Type B pancreatic cell (in vitro differentiated cells): ENCODE measurements around the gene SCFD2. TPM values are rescaled to one million over a fixed set of nuclear protein-coding genes. Genes with fewer than 3 reads are reported as not detected.

ENCODE experiments used
- DNase-seq: peaks from one replicate; pipeline ENCODE4 v3.0.0; 2021; ENCODE audit warnings: mixed read lengths; ENCODE audit not compliant: unreplicated experiment; ENCODE audit errors: extremely low spot score
- H3K27ac Mint-ChIP-seq: 2 replicates; pipeline ENCODE4 v1.8.0; 2021; ENCODE audit warnings: mild to moderate bottlenecking, mixed read lengths
- H3K27me3 Mint-ChIP-seq: 2 replicates; pipeline ENCODE4 v1.8.0; 2021; ENCODE audit warnings: mixed read lengths
- H3K36me3 Mint-ChIP-seq: 2 replicates; pipeline ENCODE4 v1.8.0; 2021; ENCODE audit warnings: mixed read lengths
- H3K4me1 Mint-ChIP-seq: one replicate; pipeline ENCODE4 v1.8.0; 2021; ENCODE audit warnings: mixed read lengths; ENCODE audit not compliant: unreplicated experiment
- H3K4me3 Mint-ChIP-seq: 2 replicates; pipeline ENCODE4 v1.8.0; 2021; ENCODE audit warnings: mild to moderate bottlenecking, mixed read lengths
- H3K9me3 Mint-ChIP-seq: 2 replicates; pipeline ENCODE4 v1.8.0; 2021; ENCODE audit warnings: mixed read lengths
- total RNA-seq: library from RNA; stranded (reverse); gene quantifications from 2 replicates; pipeline ENCODE4 v1.2.1, GENCODE V29; 2021; ENCODE audit warnings: low replicate concordance
- TF ChIP-seq, protein P1 (sequence below): fragments of 200-600 bp; sonication (generic); conservative IDR thresholded peaks from 2 replicates; pipeline ENCODE4 v1.5.0; 2021; ENCODE audit warnings: antibody characterized with exemption, mild to moderate bottlenecking

The SCFD2 gene
- total RNA-seq, 1 donor from 2014 or later: 11.2 TPM

- no peak overlapping the region for H3K27ac Mint-ChIP-seq
- H3K9me3 Mint-ChIP-seq: peaks cover 6% of the 10 kb centered on the region
- H3K4me1 Mint-ChIP-seq: peaks cover 20% of the 10 kb centered on the region
- TF ChIP-seq, protein P1, sequence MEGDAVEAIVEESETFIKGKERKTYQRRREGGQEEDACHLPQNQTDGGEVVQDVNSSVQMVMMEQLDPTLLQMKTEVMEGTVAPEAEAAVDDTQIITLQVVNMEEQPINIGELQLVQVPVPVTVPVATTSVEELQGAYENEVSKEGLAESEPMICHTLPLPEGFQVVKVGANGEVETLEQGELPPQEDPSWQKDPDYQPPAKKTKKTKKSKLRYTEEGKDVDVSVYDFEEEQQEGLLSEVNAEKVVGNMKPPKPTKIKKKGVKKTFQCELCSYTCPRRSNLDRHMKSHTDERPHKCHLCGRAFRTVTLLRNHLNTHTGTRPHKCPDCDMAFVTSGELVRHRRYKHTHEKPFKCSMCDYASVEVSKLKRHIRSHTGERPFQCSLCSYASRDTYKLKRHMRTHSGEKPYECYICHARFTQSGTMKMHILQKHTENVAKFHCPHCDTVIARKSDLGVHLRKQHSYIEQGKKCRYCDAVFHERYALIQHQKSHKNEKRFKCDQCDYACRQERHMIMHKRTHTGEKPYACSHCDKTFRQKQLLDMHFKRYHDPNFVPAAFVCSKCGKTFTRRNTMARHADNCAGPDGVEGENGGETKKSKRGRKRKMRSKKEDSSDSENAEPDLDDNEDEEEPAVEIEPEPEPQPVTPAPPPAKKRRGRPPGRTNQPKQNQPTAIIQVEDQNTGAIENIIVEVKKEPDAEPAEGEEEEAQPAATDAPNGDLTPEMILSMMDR: no peak
- H3K27me3 Mint-ChIP-seq: peaks cover 2% of the 10 kb centered on the region
- no peak for DNase-seq
- H3K36me3 Mint-ChIP-seq: peaks cover 6% of the 10 kb centered on the region
- H3K4me3 Mint-ChIP-seq: no peak overlapping the region
Measured at GRCh38 chr4:52877036-52877435, 488.8 kb downstream of the SCFD2 start.

- Mint-ChIP-seq H3K4me3 (no peak overlapping the region), H3K9me3 (no peaks in the 10 kb centered on the region), H3K4me1 (peaks cover 20% of the 10 kb centered on the region), H3K27ac (no peak overlapping the region), H3K27me3 (peaks cover 2% of the 10 kb centered on the region), H3K36me3 (no peaks in the 10 kb centered on the region)
- DNase-seq: no peak
- TF ChIP-seq, protein P1: no peak
Measured at GRCh38 chr4:52876069-52876468, 489.8 kb downstream of the SCFD2 start.

GRCh38 chr4:52874948-52875347 is 490.9 kb downstream of the SCFD2 start:
- TF ChIP-seq, protein P1: no peak
- Mint-ChIP-seq H3K27me3 (peaks cover 2% of the 10 kb centered on the region), H3K4me3 (no peak overlapping the region), H3K36me3 (no peaks in the 10 kb centered on the region), H3K4me1 (peaks cover 24% of the 10 kb centered on the region), H3K9me3 (no peaks in the 10 kb centered on the region), H3K27ac (no peak overlapping the region)
- no peak for DNase-seq

DNA sequence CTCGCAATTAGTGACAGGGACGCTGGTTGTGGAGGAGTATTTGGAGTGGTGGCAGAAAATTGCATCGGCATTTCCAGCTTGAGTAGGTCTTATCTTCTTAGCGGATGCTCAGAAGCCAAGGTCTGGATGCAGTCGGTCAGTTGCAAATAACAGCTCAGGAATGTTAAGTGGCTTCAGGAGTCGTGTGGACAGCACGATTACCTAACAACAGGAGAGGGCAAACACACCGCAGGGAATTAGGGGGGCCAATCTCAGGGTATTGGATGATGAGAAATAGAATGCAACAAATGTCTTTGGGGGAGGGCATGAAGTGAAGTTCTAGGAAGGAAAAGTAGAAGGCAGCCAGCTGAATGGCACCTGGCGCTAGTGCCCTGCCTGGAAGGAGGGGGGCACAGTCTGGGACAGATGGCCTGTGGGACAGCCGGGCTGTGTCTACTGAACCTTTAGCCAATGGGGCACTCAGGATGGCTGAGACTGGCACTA is 492.0 kb downstream of the SCFD2 start:
- Mint-ChIP-seq H3K27me3 (peaks cover 2% of the 10 kb centered on the region), H3K4me3 (peak overlapping the region; percentile 34), H3K27ac (no peak overlapping the region), H3K4me1 (peaks cover 30% of the 10 kb centered on the region), H3K9me3 (no peaks in the 10 kb centered on the region), H3K36me3 (no peaks in the 10 kb centered on the region)
- TF ChIP-seq, protein P1: no peak
- DNase-seq: no peak

- H3K27me3 Mint-ChIP-seq: peaks cover 2% of the 10 kb centered on the region
Measured at GRCh38 chr4:52873191-52873590, 492.7 kb downstream of the SCFD2 start.

More at GRCh38 chr4:52873191-52873590, 492.7 kb downstream of the SCFD2 start:
- Mint-ChIP-seq H3K4me1 (peaks cover 35% of the 10 kb centered on the region), H3K36me3 (no peaks in the 10 kb centered on the region), H3K4me3 (peak overlapping the region; percentile 61), H3K27ac (no peak overlapping the region), H3K9me3 (no peaks in the 10 kb centered on the region)
- DNase-seq: no peak
- TF ChIP-seq, protein P1: peak; percentile 17
